Activated T-cell treated with anti-CD3 and anti-CD28 coated beads for 24 hours (primary cell): ENCODE results near the gene RLN3.

ENCODE experiments used
- DNase-seq: peaks from one replicate; pipeline ENCODE4 v3.0.0-alpha.2; 2020; ENCODE audit warnings: low read depth

The RLN3 gene

GRCh38 chr19:14027856-14028450 is at the start of gene RLN3:
Gene RLN3 (plus strand): TSS chr19:14028148. CDS start chr19:14028205, 57 bp downstream.
- no peak for DNase-seq

- no peak for DNase-seq
Observed at GRCh38 chr19:13978351-13979243, 49.4 kb upstream of the RLN3 start.

GRCh38 chr19:13979244-13979615 is 48.7 kb upstream of the RLN3 start:
- DNase-seq = no peak

- DNase-seq = no peak
Observed at GRCh38 chr19:13979686-13980085, 48.3 kb upstream of the RLN3 start.

GRCh38 chr19:13980340-13980739 is 47.6 kb upstream of the RLN3 start:
- no peak for DNase-seq

GRCh38 chr19:13981021-13981420 is 46.9 kb upstream of the RLN3 start:
- DNase-seq = no peak

- no peak for DNase-seq
Observed at GRCh38 chr19:13981467-13981866, 46.5 kb upstream of the RLN3 start.

GRCh38 chr19:13981988-13982501 is 45.9 kb upstream of the RLN3 start:
- no peak for DNase-seq

- no peak for DNase-seq
Observed at GRCh38 chr19:13982773-13983172, 45.2 kb upstream of the RLN3 start.

GRCh38 chr19:13983213-13983889 is 44.6 kb upstream of the RLN3 start:
- DNase-seq = no peak

GRCh38 chr19:13984186-13984585 is 43.8 kb upstream of the RLN3 start:
- DNase-seq = no peak

GRCh38 chr19:13984875-13985741 is 42.8 kb upstream of the RLN3 start:
- no peak for DNase-seq

GRCh38 chr19:13985771-13986347 is 42.1 kb upstream of the RLN3 start:
- no peak for DNase-seq

GRCh38 chr19:13986348-13986904 is 41.5 kb upstream of the RLN3 start:
- DNase-seq = peak; percentile 98

GRCh38 chr19:13987101-13987890 is 40.7 kb upstream of the RLN3 start:
- no peak for DNase-seq

GRCh38 chr19:13989487-13989886 is 38.5 kb upstream of the RLN3 start:
- no peak for DNase-seq

- no peak for DNase-seq
Observed at GRCh38 chr19:13990085-13990484, 37.9 kb upstream of the RLN3 start.

GRCh38 chr19:13992025-13992424 is 35.9 kb upstream of the RLN3 start:
- DNase-seq = no peak

GRCh38 chr19:13993590-13994300 is 34.2 kb upstream of the RLN3 start:
- DNase-seq = no peak
